HUES48 (cell line): ENCODE data around the gene RBM20.
A peak's percentile ranks its signal among the peaks of the same experiment; 100 is the strongest.
"Not testable (repeated sequence)": the region's sequence is repeated elsewhere in the genome, so short reads cannot be mapped to it uniquely, and the experiment has no call there.

Experiments used
- H3K27ac ChIP-seq: one replicate; pipeline ENCODE4 v1.7.0; 2013; ENCODE audit warnings: low read depth, low read length, inconsistent platforms
- H3K27me3 ChIP-seq: 2 replicates; pipeline ENCODE4 v1.6.1; 2013; ENCODE audit warnings: mild to moderate bottlenecking, low read length; ENCODE audit not compliant: control insufficient read depth, insufficient read depth
- H3K36me3 ChIP-seq: 2 replicates; pipeline ENCODE4 v1.6.1; 2013; ENCODE audit warnings: low read length; ENCODE audit not compliant: control insufficient read depth, insufficient read depth
- H3K4me1 ChIP-seq: 2 replicates; pipeline ENCODE4 v1.6.1; 2013; ENCODE audit warnings: mild to moderate bottlenecking, low read length; ENCODE audit not compliant: control insufficient read depth, insufficient read depth
- H3K4me3 ChIP-seq: 2 replicates; pipeline ENCODE4 v1.5.1; 2013; ENCODE audit warnings: mild to moderate bottlenecking, low read depth, low read length
- H3K9ac ChIP-seq: 2 replicates; pipeline ENCODE4 v1.6.1; 2013; ENCODE audit warnings: mild to moderate bottlenecking, low read depth, low read length, moderate library complexity
- H3K9me3 ChIP-seq: 2 replicates; pipeline ENCODE4 v1.6.1; 2013; ENCODE audit warnings: low read length; ENCODE audit not compliant: control insufficient read depth, insufficient read depth

RBM20 gene

DNA sequence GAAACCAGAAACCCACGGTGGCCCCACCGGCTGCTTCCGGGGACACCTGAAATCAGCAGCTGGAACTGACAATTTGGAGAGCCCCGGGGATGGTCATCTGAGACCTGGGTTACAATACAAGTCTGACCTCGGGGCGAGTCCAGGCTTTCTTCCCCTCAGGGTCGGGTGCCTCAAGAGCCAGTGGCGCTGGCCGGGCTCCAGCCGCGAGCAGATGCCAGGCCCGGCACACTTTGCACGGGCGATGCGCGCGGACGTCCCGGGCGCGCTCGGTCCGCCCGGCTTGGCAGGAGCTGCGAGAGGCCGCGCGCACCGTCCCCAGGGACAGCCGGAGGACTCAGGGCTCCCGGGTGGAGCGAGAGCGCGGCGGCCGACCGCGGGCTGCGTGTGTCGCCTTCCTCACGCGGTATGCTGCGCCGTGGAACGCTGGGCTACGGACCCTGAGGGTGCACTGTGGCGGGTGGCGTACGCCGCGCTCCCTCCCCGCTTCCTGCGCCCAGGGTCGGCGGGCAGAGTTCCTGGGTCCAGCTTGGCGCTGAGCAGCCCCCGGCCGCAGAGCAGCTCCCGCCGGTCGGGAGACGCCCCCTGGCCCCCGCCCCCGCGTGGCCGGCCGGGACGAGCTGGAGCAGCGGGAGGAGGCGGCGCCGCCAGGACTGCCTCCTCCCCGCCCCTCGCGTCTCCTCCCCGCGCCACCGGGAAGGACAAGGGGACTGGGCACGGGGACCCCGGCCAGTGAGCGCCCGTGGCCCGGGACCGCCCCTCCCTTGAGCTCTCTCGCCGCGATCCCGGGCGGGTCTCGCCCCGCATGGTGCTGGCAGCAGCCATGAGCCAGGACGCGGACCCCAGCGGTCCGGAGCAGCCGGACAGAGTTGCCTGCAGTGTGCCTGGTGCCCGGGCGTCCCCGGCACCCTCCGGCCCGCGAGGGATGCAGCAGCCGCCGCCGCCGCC, at the start of gene RBM20:
Gene RBM20 (plus strand): TSS at position 684 of the 945 bp plus-strand sequence. CDS start 119 bp downstream, at position 803.
- Histone ChIP-seq H3K36me3 (no peaks in the 10 kb centered on the region), H3K4me1 (peaks cover 34% of the 10 kb centered on the region), H3K27ac (no peak within 1 kb of the TSS), H3K9me3 (no peaks in the 10 kb centered on the region), H3K27me3 (peaks cover 57% of the 10 kb centered on the region), H3K4me3 (peak within 1 kb of the TSS; percentile 76), H3K9ac (no peak within 1 kb of the TSS)

- Histone ChIP-seq H3K27me3 (no peaks in the 10 kb centered on the region), H3K9ac (no peak overlapping the region), H3K36me3 (peaks cover 97% of the 10 kb centered on the region), H3K9me3 (no peaks in the 10 kb centered on the region), H3K27ac (no peak overlapping the region), H3K4me1 (no peaks in the 10 kb centered on the region), H3K4me3 (no peak overlapping the region)
Measured at GRCh38 chr10:110597476-110597875, 46.7 kb upstream of the RBM20 start.

DNA sequence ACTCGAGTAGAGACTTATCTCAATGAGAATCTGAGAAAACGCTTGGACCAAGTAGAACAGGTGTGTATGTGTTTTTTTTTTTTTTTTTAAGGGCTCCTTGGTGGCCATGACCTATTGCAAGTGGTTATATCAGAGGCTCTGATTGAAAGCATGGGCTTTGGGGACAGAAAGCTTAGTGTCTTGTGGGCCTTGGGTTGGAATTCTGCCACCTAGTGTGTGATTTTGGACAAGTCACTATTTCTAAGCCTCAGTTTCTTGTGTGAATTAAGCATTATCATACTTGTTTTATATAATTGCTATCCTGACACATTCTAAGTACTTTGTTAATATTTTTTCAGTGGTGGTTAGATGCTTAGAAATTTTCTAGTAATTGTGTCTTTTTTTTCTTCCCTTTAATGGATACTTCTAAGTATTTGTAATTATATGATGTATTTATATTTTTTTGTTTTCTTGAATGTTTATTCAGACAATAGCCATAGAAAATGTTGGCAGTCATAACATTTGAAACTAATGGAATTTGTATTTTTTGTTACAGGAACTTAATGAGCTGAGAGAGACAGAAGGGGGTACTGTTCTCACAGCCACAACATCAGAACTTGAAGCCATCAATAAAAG, 43.5 kb upstream of the RBM20 start:
- Histone ChIP-seq H3K4me3 (no peak overlapping the region), H3K4me1 (no peaks in the 10 kb centered on the region), H3K27me3 (no peaks in the 10 kb centered on the region), H3K9me3 (no peaks in the 10 kb centered on the region), H3K9ac (no peak overlapping the region), H3K27ac (no peak overlapping the region), H3K36me3 (peaks cover 97% of the 10 kb centered on the region)

DNA sequence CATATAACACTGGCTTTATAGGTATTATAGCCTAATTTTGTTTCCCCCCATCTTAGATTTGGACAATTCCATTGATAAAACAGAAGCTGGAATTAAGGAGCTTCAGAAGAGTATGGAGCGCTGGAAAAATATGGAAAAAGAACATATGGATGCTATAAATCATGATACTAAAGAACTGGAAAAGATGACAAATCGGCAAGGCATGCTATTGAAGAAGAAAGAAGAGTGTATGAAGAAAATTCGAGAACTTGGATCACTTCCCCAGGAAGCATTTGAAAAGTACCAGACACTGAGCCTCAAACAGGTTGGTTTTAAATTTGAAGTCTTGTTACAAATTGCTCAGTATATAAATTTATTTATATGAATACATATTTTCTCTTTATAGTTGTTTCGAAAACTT, 42.6 kb upstream of the RBM20 start:
- H3K4me3 ChIP-seq = no peak overlapping the region
- H3K27ac ChIP-seq = no peak overlapping the region
- no peaks in the 10 kb centered on the region for H3K9me3 ChIP-seq
- peaks cover 97% of the 10 kb centered on the region for H3K36me3 ChIP-seq
- no peaks in the 10 kb centered on the region for H3K4me1 ChIP-seq
- H3K9ac ChIP-seq = no peak overlapping the region
- H3K27me3 ChIP-seq = no peaks in the 10 kb centered on the region

DNA sequence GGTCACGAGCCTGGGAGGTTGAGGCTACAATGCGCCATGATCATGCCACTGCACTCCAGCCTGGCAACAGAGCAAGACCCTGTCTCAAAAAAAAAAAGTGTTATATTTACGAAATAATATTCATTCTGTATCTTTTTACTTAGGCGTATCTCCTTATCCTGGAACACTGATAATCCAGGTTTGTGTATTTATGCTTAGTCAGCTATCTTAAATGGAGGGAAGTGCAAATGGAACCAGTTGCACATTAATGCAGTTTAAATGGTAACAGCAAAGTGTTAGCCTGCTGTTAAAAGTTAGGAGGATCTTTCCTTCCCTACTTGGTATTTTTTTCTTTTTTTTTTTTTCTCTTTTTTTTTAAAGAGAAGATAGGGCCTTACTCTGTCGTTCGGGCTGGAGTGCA, 36.0 kb upstream of the RBM20 start:
- Histone ChIP-seq H3K27me3 (no peaks in the 10 kb centered on the region; the same call in 1 of the 2 replicates), H3K4me1 (peaks cover 23% of the 10 kb centered on the region), H3K9me3 (no peaks in the 10 kb centered on the region), H3K4me3 (no peak overlapping the region), H3K36me3 (peaks cover 37% of the 10 kb centered on the region), H3K9ac (no peak overlapping the region), H3K27ac (no peak overlapping the region)

DNA sequence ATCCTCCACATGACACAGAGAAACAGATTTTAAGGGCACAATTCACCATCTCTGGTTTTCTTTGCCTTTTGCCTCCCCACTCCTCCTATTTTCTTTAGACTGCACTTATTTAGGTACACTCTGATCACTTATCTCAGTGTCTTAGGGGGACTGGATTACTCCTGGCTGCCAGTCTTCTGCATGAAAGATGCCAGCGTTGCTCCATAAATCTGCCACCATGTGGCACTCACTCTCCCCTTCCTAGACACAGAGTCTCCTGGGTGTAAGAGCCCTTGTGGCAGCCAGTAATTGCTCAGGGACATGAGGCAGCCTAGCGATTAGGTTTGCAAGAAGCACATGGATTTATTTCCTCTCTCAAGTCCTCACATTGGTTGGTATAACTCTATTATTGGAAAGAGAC, 34.5 kb upstream of the RBM20 start:
- Histone ChIP-seq H3K36me3 (peaks cover 21% of the 10 kb centered on the region), H3K27me3 (no peaks in the 10 kb centered on the region; the same call in 1 of the 2 replicates), H3K4me1 (peaks cover 23% of the 10 kb centered on the region), H3K9ac (no peak overlapping the region), H3K4me3 (no peak overlapping the region), H3K9me3 (no peaks in the 10 kb centered on the region), H3K27ac (no peak overlapping the region)

- peaks cover 14% of the 10 kb centered on the region for H3K36me3 ChIP-seq
- no peak overlapping the region for H3K27ac ChIP-seq
- no peaks in the 10 kb centered on the region for H3K9me3 ChIP-seq
- no peak overlapping the region for H3K4me3 ChIP-seq
- no peaks in the 10 kb centered on the region; the same call in 1 of the 2 replicates for H3K27me3 ChIP-seq
- H3K4me1 ChIP-seq = peaks cover 23% of the 10 kb centered on the region
- H3K9ac ChIP-seq = no peak overlapping the region
Measured at GRCh38 chr10:110610308-110610774, 33.8 kb upstream of the RBM20 start.

- not testable (repeated sequence) for H3K9me3 ChIP-seq, H3K36me3 ChIP-seq, H3K27ac ChIP-seq, H3K9ac ChIP-seq, H3K4me3 ChIP-seq, H3K27me3 ChIP-seq
- peaks cover 23% of the 10 kb centered on the region for H3K4me1 ChIP-seq
Measured at GRCh38 chr10:110610781-110611180, 33.4 kb upstream of the RBM20 start.

DNA sequence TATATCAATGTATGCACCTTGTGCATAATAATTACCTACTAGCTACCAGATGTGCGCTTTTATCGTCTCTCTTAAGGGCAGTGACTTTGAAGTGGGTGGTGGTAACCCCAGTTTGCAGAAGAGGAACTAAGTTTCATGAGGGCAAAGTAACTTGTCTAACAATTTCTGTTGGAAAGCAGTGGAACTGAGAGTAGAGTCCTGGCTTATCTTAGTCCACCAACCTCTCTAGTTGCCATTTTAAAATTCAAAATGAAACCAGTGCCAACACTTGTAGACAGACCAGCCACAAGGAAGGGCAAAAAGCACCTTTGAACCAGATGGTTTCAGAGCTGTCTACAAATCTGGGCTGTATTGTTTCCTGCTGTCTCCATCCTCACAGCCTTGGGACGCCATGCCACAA, 32.0 kb upstream of the RBM20 start:
- H3K36me3 ChIP-seq = no peaks in the 10 kb centered on the region
- no peaks in the 10 kb centered on the region; the same call in 1 of the 2 replicates for H3K27me3 ChIP-seq
- H3K4me1 ChIP-seq = peaks cover 23% of the 10 kb centered on the region
- no peak overlapping the region for H3K9ac ChIP-seq
- no peak overlapping the region for H3K27ac ChIP-seq
- no peak overlapping the region for H3K4me3 ChIP-seq
- H3K9me3 ChIP-seq = no peaks in the 10 kb centered on the region

GRCh38 chr10:110612629-110613028, 31.5 kb upstream of the RBM20 start:
- Histone ChIP-seq H3K9ac (no peak overlapping the region), H3K36me3 (no peaks in the 10 kb centered on the region), H3K27me3 (no peaks in the 10 kb centered on the region; the same call in 1 of the 2 replicates), H3K27ac (no peak overlapping the region), H3K4me3 (no peak overlapping the region), H3K4me1 (peaks cover 23% of the 10 kb centered on the region), H3K9me3 (no peaks in the 10 kb centered on the region)
